ENCODE data around the gene DDX20. TPM values are rescaled to one million over a fixed set of nuclear protein-coding genes. Genes with fewer than 3 reads are reported as not detected.

The DDX20 gene
- total RNA-seq, 1 experiment from 2014 or later: 15.9 TPM

DNA sequence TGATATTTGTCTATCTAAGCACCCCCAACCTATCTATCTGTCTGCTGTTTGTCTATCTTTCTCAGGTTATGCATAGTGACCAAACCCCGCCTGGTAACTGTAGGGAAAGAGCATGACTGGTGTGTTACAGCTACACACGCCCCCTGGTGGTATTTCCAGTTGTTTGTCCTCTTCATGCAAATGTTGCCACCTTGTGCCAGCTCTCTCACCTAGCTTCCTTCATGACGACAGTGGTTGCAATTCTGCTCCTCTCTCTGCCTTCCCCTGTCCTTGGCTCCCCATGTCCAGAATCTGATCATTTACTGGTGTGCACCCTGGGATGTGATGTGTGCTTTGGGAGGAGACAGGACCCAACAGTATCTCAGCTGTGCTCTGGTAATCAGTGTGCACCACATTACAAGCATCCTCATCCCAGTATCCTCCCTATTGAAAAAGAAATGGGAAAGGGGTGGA is 8.4 kb upstream of the DDX20 start:
- DNase-seq (ENCODE audit: extremely low read depth, low read depth): peak; percentile 49

- no peak for DNase-seq (ENCODE audit: extremely low read depth, low read depth)
Observed at GRCh38 chr1:111747947-111748346, 7.8 kb upstream of the DDX20 start.

DNA sequence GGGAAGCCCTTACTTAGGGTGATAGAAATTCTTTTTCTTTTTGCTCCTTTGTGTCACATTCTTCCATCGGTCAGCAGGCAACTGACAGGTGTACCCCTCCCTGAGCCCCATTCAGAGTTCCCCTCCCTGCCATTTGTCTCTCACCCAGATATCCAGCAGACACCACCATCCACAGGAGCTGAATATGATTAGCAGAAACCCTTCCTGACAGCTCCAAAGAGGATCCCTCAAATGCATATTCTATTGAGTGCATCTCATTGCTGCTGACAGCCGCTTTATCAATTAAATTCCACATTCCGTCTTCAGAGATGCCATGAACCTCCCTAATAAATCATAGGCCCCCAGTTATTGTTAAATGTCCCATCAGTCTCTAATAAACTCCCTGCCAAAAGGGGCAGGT is 6.1 kb upstream of the DDX20 start:
- DNase-seq (ENCODE audit: extremely low read depth, low read depth): no peak

- DNase-seq (ENCODE audit: extremely low read depth, low read depth): no peak
Observed at GRCh38 chr1:111750856-111751255, 4.8 kb upstream of the DDX20 start.

GRCh38 chr1:111751906-111752575 is 3.7 kb upstream of the DDX20 start:
- no peak for DNase-seq (ENCODE audit: extremely low read depth, low read depth)

DNA sequence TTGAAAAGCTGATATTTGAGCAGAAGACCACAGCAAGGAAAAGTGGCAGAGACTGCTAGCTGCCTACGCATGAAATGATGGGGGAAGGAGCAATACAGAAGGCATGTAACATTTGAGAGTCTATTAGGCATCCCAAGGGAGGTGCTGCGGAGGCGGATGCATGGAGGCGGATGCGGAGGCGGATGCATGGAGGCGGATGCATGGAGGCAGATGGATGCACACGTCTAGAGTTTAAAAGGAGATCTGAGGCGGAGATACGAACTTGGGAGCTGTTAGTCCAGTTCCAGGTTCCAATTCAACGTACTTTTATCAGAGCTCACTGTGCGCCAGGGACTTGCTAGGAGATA is 744 bp upstream of the DDX20 start:
- DNase-seq (ENCODE audit: extremely low read depth, low read depth): peak; percentile 42

GRCh38 chr1:111756124-111756513 is 418 bp downstream of the DDX20 start:
- no peak for DNase-seq (ENCODE audit: extremely low read depth, low read depth)

- DNase-seq (ENCODE audit: extremely low read depth, low read depth): no peak
Observed at GRCh38 chr1:111758373-111758772, 2.7 kb downstream of the DDX20 start.

DNA sequence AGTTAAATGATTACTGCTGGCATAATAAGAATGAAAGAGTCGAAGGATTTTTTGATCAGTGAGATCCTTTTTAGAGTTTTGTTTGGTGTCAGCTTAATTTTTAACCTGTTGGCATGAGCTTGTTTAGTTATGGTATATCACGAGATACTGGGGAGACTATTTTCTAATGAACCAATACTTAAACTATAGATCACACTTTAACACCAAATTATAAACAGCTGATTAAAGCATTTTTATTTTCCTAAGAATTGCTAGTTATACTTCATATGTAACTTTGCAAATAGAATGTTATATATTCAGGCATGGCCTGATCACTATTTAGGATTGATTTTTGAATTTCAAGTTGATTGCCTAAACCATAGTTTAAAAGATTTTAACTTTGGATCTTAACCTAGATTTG is 6.0 kb downstream of the DDX20 start:
- no peak for DNase-seq (ENCODE audit: extremely low read depth, low read depth)

DNA sequence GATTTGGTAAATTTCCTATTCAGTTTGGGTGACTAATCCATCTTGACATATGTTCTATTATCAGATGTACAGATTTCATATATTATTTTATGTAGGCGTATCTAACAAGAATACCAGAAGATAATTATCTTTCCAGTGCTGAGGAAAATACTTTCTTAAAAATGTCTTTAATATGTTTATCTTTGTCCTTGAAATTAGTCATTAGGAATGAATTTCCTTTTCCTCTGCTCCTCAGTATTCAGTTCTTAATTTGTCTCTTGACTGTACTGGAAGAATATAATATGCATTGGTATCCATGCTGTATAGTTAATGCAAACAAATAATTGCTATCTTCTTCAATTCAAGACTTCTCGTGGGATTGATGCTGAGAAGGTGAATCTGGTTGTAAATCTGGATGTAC is 6.6 kb downstream of the DDX20 start:
- DNase-seq (ENCODE audit: extremely low read depth, low read depth): no peak

GRCh38 chr1:111768023-111768422 is 12.3 kb downstream of the DDX20 start:
- no peak for DNase-seq (ENCODE audit: extremely low read depth, low read depth)

DNA sequence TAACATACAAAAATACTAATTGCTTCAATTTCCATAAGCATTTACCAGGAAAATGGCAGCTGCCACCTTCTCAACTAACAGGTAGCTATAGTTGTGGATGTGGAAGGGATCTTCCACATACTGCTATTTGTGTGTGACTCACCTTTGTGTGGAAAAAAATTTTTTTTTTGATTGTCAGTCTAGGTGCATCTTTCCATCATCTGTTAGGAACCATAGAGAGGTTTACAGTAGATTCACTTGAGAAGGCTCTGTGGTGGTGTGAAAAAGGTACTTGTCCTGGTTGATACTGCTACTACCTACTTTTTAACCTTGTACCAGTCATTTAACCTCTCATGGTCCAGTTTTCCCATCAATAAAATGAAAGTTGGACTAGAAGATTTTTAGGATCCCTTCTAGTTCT is 12.9 kb downstream of the DDX20 start:
- DNase-seq (ENCODE audit: extremely low read depth, low read depth): no peak

- DNase-seq (ENCODE audit: extremely low read depth, low read depth): peak; percentile 60
Observed at GRCh38 chr1:111769517-111770146, 13.9 kb downstream of the DDX20 start.

DNA sequence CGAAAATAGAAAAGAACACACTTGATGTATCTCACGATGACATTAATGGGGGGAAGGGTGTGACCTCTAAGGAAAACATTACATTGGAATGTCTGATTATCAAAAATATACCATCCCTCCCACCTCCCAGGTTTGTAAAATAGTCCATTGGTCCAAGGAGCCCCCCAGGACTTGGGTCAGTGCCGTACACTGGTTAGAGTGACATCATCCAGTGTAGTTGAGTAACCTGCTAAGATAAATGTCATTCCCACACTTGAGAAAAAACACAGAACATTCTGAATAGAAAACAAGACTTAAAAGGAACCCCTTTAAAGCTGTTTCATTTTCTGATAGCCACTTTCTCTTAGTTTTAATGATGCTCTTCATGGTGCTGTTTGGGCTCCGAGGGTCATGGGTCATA is 15.2 kb downstream of the DDX20 start:
- no peak for DNase-seq (ENCODE audit: extremely low read depth, low read depth)

DNA sequence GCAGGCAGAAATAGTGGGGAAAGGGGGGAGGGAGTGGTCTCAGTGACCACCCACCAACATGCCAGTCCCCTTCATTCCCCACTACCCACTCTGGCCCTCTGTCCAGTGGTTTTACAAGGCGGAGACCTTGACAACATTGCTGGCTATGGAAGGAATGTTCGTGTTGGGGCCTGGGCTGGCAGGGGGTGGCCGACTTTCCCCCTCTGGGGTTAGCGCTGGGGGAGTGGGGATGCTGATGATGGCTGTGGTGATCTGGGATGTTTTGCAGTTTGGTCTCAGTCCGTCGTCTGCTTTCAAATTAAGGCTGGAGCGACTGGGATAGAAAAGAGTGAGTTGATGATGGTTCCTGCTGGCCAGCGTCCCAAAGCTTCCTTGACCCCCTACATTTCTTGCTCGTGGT is 20.3 kb downstream of the DDX20 start:
- DNase-seq (ENCODE audit: extremely low read depth, low read depth): no peak

- no peak for DNase-seq (ENCODE audit: extremely low read depth, low read depth)
Observed at GRCh38 chr1:111776391-111776790, 20.7 kb downstream of the DDX20 start.

DNA sequence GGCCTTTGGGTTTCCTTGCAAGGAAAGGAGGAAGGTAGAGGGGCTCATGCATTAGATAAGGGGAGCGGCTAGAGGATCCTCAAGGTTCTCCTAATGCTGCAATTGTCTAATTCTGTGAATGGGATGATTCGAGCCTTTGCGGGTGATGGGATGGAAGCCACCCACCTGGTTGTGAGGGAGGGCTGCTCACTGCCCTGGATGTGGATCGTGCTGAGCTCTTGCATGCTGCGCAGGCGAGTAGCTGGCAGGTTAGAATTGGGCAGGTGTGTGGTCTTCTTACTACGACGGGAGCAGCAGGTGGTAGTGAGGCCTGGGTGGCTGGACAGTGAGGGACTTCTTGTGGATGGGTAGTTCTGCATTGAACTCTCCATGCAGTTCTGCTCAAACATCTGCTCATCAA is 21.2 kb downstream of the DDX20 start:
- DNase-seq (ENCODE audit: extremely low read depth, low read depth): no peak

- no peak for DNase-seq (ENCODE audit: extremely low read depth, low read depth)
Observed at GRCh38 chr1:111777301-111777700, 21.6 kb downstream of the DDX20 start.

DNA sequence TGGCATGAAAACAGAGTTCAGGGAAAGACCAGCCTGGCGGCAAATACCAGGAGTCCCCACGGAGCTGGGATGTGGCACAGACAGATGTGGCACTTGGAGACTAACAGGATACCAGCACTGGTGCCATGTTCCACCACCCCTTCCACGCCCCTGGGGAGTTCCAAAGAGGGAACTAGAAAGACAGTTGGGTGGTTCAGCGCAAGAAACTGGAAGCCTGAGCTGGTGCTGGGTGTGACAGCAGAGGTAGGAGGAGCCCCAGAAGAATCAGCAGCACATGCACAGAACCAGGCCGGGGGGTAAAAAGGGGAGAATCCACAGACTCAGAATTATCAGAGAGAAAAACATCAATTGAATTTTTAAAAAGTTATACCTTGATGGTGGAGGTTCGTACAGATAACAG is 22.4 kb downstream of the DDX20 start:
- no peak for DNase-seq (ENCODE audit: extremely low read depth, low read depth)

DNA sequence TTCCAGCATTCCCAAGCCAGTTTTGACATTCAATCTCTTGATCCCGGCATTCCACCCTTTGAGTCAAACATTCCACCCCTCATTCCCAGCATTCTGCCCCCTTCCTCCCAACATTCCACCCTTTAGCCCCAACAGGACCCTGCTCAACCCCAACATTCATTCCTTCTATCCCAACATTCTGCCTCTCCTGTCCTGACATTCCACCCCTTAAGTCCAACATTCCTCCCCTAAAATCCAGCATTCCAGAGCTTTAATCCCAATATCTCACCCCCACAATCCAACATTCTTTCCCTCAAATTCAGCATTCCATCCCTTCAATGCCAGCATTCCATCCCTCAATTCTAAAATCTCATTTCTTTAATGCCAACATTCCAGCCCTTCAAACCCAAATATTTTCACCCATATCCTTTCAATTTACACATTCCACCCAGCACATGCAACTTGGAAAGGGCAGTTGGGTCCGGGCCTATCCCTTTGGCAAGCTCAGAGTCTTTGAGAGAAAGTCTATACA is 22.9 kb downstream of the DDX20 start:
- no peak for DNase-seq (ENCODE audit: extremely low read depth, low read depth)

GRCh38 chr1:111779546-111779945 is 23.8 kb downstream of the DDX20 start:
- no peak for DNase-seq (ENCODE audit: extremely low read depth, low read depth)

DNA sequence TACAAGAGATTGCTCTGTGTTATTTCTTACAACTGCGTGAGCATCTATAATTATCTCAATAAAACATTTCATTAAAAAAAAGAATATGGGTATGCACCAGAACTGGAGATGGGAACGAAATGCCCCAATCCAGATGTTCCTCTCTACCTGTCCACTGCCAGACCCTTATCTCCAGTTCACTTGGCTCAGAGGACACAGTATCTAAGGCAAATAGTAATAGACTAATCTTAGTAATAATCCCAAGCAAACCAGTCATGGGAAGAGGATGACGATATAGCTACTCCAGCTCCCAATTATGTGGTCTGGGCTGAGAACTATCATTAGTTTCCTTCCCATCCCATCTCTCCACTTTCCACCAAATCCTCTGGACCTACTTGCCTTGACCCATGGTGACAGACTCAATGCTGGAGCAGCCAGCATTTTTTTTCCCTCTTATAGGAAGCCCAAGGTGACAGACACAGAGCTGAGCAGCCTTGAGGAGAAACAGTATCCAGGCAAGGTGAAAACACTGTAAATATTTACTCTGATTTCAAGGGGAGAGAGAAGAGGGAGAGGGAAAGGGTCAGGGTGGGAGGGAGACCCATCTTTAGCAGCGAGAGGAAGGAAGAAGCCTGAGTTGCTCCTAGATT is 28.7 kb downstream of the DDX20 start:
- no peak for DNase-seq (ENCODE audit: extremely low read depth, low read depth)
